Measurements from ENCODE around the gene POU3F1.
"Not testable (repeated sequence)": the region's sequence is repeated elsewhere in the genome, so short reads cannot be mapped to it uniquely, and the experiment has no call there.

Gene POU3F1

DNA sequence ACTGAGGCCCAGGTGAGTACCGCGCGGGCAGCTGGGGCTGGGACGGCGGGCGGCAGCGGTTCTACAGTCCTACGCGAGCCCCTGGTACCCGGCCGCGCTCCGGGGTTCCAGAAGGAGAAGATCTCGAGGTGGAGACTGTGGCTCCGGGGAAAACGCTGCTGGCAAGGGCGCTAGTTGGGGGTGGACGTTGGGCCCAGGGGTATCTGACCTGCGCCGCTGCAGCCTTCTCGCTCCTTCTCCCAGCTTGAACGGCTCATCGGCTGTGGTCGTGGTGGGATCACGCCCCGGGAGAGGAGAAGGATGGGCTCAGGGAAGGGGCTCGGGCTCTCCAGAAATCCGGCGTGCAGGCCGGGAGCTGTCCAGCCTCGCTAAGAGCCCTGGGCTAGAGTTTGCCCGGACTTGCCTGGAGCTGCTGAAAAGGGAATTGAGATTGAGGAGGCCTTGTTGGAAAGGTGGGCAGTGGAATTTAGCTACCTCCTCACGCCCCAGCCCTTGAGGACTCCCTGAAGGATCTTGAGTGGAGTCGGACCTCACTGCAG lies 1.1 kb upstream of the POU3F1 start:
- no peak for DNase-seq (ENCODE audit: low read depth)

DNA sequence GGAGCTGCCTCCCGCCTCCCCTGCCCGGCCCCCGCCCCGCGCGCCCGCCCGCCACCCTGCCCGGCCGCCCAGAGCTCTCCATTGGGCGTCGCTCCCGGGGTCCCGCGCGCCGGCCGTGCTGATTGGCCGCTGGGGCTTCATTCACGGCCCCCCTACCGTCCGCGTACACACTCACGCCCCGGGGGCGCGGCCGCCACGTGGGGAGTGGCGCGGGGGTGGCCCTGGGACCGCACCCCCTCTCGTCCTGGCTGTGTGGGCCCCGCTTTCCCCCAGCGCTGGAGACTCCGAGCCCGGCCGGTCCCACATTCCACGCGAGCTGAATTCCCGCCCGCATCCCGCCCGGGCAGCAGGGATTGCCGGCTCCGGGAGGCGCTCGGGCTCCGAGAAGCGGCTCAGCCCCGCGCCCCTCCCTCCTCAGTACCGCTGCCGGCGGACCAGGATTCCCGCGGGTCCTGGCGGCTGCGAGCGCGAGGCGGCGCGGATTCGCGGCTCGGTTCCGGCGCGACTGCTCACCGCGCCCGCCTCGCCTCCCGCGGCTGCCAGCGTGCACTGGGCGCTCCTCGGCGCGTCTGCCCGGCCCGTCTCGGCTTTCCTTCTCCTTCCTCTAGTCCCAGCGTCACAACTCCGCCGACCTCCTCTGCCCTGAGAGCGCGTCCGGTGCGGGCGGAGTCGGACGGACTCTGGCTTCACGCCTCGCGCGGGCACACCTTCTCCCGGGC lies 450 bp upstream of the POU3F1 start:
- no peak for DNase-seq (ENCODE audit: low read depth)

DNA sequence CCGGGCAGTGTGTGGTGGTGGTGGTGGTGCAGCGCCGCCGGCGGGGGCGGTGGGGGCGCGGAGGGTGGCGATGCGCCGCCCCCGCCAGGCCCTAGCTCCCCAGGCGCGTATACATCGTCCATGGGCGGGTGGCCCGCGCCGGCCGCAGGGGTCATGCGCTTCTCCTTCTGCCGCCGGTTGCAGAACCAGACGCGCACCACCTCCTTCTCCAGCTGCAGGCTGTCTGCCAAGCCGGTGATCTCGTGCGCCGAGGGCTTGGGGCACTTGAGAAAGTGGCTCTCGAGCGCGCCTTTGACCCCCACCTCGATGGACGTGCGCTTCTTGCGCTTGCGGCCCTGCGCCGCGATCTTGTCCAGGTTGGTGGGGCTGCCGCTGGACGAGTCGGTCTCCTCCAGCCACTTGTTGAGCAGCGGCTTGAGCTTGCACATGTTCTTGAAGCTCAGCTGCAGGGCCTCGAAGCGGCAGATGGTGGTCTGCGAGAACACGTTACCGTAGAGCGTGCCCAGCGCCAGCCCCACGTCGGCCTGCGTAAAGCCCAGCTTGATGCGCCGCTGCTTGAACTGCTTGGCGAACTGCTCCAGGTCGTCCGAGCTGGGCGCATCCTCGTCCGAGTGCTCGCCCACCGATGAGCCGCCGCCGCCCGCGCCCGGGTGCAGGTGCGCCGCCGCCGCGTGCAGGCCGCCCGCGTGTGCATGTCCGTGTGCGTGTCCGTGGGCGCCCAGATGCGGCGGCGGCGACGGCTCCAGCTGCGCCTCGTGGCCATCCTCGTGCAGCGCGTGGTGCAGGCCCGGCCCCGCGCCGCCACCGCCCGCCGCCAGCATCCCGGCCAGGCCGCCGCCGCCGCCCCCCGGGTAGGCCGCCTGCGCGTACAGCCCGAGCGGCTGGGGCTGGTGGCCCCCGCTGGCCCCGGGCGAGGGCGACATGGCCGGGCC lies 926 bp downstream of the POU3F1 start:
- DNase-seq (ENCODE audit: low read depth): no peak

GRCh38 chr1:38044221-38045215 lies 2.1 kb downstream of the POU3F1 start:
- DNase-seq (ENCODE audit: low read depth): no peak

DNA sequence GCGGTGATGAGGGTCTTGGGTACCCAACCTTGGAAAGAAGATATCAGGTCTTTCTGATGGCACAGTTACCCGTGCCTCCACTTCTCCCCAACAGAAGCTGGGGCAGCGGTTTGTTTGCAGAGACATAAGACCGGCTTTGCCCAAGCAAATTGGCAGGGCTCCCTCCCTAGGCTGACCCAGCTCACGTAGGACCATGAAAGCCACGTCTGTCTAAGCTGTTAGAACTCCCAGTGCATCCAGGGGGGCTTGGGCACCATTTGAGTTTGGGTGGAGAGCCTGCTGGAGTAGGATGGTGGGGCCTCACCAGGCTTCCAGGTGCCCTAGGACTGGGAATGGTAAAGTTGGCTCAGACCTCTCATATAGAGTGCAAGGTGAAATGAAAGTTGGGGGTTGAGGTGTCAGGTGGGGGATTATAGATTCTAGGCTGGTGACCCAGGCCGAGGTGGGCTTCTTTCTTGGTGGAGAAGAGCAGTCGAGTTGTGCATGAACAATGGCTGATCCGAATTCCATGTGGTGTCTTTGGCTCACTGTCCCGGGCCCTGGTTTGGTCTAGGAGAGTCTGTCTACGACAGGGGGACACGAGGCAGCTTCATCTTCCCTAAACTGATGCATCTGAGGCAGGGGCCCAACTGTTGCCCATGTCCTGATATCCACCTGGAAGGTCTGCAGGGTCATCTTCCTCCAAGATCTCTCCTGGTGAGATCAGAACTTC lies 3.4 kb downstream of the POU3F1 start:
- DNase-seq (ENCODE audit: low read depth): no peak

GRCh38 chr1:38041936-38042834 lies 4.4 kb downstream of the POU3F1 start:
- no peak for DNase-seq (ENCODE audit: low read depth)

- DNase-seq (ENCODE audit: low read depth): no peak
Measured at GRCh38 chr1:38039331-38040088, 7.1 kb downstream of the POU3F1 start.

DNA sequence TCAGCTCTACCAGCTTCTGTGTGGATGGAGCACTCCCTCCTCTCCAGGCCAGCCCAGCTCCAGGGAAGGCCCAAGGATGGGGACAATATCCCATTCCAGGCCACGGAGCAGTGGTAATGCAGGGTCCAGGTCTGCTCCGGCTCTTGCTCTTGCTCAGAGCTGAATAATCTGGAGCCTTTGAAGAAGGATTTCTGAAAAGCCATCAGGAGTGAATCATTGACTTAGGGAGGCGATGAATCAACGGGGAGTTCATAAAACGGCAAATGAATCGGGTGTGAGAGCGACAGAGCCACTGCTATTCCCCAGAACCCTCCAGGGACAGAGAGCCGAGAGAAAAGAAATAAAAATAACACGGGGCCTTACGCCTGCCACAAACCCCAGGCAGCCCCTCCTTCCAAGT lies 7.7 kb downstream of the POU3F1 start:
- no peak for DNase-seq (ENCODE audit: low read depth)

DNA sequence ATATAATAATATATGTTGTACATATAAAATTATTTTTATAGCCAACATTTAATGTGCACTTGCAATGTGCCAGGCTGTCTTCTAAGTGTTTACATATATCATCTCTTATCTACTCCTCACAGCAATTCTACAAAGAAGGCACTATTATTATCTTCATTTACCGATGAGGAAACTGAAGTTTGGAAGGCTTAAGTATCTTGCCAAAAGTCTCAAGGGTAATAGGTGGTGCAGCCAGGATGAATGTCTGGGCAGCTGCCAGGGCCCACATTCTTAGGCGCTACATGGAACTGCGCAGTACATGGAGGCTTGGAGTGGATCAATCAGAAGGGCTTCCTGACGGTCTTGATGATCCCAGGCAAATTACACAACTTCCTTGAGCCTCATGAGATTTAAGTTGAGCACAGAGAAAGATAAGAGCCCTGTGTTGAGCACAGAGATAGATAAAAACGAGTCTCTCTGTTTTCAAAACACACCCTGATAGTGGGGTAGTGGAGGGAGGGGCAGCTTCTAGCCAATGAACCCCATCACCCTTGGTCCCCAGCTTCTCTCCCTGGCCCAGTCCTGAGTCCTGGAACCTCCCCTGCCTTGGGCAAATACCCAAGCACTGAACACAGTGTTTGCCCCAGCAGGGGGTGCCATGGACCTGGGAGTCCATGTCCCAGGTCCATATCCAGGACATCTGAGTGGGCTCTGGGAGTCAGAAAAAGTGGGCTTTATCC lies 9.2 kb downstream of the POU3F1 start:
- no peak for DNase-seq (ENCODE audit: low read depth)

GRCh38 chr1:38034871-38035270 lies 11.7 kb downstream of the POU3F1 start:
- DNase-seq (ENCODE audit: low read depth): no peak

DNA sequence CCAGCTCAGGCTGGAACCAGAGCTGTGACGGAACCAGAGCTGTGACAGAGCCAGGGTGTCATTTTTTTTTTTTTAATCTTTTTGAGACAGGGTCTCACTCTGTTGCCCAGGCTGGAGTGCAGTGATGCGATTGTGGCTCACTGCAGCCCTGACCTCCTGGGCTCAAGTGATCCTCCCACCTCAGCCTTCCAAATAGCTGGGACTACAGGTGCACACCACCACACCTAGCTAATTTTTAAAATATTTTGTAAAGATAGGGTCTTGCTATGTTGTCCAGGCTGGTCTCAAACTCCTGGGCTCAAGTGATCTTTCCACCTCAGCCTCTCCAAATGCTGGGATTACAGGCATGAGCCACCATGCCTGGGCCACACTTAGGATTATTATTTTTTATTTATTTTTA lies 13.6 kb downstream of the POU3F1 start:
- DNase-seq (ENCODE audit: low read depth): not testable (repeated sequence)

- DNase-seq (ENCODE audit: low read depth): no peak
Measured at GRCh38 chr1:38031513-38031866, 15.1 kb downstream of the POU3F1 start.

- DNase-seq (ENCODE audit: low read depth): no peak
Measured at GRCh38 chr1:38030596-38031512, 15.7 kb downstream of the POU3F1 start.

- DNase-seq (ENCODE audit: low read depth): no peak
Measured at GRCh38 chr1:38029685-38030511, 16.7 kb downstream of the POU3F1 start.

DNA sequence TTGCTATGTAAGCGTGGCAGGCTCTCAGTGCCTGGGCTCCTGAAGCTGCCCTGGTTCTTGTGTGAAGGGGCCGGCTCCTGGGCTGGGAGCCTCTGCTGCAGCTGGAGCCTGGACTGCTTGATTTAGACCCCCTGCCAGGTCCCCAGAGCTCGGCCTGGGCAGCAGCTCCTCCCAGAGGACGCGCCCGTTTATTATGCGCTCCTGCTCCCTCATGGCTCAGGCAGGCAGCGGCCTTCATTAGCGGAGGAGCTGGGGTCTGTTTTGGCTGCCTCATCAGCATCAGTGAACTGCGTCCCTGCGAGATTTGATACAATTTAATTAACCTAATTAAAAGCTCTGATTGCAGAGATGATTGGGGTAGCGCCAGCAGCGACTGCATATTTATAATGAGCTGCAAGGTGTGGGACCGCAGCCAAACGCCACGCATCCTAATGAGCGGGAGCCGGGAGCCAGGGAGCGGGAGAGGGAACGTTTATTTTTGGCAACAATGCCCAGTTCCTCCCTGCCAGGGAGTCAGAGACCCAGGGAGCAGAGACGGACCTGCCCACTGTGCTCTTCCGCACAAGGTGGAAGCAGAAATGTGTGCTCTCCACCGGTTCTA lies 17.4 kb downstream of the POU3F1 start:
- no peak for DNase-seq (ENCODE audit: low read depth)

- DNase-seq (ENCODE audit: low read depth): no peak
Measured at GRCh38 chr1:38028671-38029070, 17.9 kb downstream of the POU3F1 start.
